22Rv1 (cell line): ENCODE data around the gene TMUB2.
"Not testable (repeated sequence)": the region's sequence is repeated elsewhere in the genome, so short reads cannot be mapped to it uniquely, and the experiment has no call there.

Experiments used
- H3K27ac ChIP-seq: fragments of 450-650 bp; 2 replicates; pipeline ENCODE4 v1.5.1; 2017
- ZFX ChIP-seq: fragments of 450-650 bp; IDR thresholded peaks from 2 replicates; pipeline ENCODE4 v1.6.1; 2017; ENCODE audit warnings: antibody characterized with exemption, borderline replicate concordance
- TF ChIP-seq, protein P1 (sequence below): fragments of 450-650 bp; IDR thresholded peaks from 2 replicates; pipeline ENCODE4 v1.5.1; 2017; ENCODE audit warnings: mild to moderate bottlenecking

TMUB2 gene

DNA sequence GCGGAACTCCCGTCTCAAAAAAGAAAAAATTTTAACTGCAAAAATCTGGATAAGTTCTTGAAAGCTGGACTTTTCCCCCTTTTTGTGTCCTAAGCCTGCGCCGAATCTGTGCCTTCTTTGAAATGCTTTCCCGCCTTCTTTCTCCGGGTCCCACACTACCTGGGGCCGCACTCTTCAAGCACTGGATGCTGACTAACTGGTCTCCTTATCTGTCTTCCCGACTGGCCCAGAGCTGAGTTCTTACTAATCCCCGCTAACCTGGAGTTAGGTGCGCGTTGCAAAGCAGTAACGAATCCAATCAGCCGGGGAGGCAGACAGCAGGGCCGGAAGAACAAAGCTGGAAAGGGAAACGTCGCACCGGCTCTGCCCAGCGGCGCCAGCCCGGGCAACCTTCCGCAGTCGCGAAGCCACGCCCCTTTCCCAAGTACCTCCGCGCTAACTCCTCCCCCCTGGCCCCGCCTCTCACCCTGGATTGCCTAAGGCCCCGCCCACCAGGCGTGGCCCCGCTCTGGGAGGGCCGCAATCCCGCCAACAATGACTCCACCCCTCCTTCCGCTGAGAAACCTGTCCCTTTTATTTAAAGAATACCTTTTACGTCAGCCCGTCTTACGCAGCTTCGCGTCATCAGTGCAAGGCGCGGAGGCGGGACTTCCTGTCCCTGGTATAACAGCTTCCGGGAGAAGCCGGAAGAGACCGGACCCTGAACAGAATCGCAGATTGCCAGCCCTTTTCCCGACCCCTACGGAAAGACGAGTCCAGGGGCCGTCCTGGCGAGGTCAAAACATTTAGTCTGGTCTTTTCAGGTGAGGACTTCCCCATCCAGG lies at the start of gene TMUB2:
Gene TMUB2, plus strand, starts transcription at position 666 of the 824 bp plus-strand sequence. CDS start 737 bp downstream, outside the sequence.
- peak within 1 kb of the TSS; percentile 95 for H3K27ac ChIP-seq
- no peak for TF ChIP-seq ZFX
- TF ChIP-seq, protein P1, sequence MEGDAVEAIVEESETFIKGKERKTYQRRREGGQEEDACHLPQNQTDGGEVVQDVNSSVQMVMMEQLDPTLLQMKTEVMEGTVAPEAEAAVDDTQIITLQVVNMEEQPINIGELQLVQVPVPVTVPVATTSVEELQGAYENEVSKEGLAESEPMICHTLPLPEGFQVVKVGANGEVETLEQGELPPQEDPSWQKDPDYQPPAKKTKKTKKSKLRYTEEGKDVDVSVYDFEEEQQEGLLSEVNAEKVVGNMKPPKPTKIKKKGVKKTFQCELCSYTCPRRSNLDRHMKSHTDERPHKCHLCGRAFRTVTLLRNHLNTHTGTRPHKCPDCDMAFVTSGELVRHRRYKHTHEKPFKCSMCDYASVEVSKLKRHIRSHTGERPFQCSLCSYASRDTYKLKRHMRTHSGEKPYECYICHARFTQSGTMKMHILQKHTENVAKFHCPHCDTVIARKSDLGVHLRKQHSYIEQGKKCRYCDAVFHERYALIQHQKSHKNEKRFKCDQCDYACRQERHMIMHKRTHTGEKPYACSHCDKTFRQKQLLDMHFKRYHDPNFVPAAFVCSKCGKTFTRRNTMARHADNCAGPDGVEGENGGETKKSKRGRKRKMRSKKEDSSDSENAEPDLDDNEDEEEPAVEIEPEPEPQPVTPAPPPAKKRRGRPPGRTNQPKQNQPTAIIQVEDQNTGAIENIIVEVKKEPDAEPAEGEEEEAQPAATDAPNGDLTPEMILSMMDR = no peak

DNA sequence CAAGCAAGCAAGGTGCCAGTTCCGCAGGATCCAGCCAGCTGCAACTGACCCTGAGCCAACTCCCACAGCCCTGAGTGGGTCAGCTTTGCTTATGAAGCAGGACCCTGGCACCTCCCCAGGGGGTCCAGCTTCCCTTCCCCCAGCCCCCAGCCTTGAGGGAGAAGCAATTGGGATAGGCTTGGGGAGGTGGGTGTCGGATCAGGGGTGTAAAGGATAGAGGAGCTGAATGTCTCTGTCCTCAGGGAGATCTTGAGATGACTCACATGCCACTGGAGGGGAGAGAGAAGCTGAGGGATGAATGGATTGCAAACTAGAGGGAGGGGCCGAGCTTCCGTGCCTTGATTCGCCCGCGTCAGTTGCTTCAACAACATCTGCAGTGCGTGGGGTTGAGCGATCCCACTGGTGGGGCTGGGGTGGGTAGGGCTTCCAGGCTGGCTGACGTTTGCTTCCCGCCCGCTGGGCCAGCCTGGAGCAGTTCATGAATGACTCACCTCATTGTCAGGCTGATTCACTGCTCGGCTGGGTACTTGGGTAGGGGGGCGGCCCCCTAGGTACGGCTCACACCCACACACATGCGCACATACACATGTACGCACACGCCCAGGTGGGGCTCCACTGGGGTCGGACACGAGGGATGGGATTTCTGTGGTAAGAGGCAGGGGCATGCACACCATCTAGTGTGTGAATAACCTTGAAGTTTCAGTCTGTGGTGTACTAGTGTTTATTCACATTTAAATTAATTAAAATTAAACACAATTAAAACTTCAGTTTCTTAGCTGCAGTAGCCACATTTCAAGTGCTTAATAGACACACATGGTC lies 48.7 kb upstream of the TMUB2 start:
- no peak for TF ChIP-seq ZFX
- TF ChIP-seq, protein P1 = no peak
- peak overlapping the region; percentile 89 for H3K27ac ChIP-seq

DNA sequence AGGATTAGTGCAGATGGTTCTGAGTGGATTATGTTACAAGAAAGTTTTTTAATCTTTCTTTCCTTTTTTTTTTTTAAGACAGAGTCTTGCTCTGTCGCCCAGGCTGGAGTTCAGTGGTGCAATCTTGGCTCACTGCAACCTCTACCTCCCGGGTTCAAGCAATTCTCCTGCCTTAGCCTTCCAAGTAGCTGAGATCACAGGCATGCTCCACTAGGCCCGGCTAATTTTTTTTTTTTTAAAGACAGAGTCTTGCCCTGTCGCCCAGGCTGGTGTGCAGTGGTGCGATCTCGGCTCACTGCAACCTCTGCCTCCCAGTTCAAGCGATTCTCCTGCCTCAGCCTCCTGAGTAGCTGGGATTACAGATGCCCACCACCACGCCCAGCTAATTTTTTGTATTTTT lies 42.9 kb upstream of the TMUB2 start:
- not testable (repeated sequence) for H3K27ac ChIP-seq

DNA sequence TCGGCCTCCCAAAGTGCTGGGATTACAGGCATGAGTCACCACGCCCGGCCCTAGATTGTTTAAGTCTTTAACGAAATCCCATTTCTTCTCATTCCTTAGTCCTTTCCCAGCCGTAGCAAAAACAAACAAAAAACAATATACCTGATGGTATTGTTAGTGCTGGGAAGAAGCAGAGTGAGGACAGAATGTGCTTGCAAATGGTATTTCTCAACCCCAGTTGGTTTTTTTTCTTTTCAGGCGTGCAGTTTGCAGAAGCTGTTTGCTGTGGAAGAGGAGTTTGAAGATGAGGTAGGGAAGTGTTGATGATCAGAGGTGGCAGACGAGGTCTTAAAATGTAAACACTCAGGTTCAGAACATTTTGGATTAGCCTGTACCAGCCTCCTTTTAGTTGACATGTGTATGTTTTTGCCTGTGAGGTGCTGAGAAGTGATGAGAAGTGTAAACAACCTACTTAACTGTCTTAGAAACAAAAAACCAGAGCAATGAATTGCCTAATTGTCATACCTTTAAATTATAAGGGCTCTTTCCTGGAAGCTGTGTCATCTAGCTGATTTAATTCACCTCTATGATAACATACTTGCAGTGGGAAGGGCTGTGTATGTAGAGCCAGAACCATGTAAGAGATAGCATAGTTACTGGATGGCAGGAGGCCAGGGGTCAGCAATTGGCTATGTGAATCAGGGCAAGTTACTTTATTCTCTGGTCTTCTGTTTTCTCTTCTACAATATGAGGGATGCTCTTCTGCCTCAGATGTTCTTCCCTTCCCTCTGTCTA lies 41.6 kb upstream of the TMUB2 start:
- no peak overlapping the region for H3K27ac ChIP-seq
- TF ChIP-seq ZFX = no peak
- TF ChIP-seq, protein P1 = no peak

DNA sequence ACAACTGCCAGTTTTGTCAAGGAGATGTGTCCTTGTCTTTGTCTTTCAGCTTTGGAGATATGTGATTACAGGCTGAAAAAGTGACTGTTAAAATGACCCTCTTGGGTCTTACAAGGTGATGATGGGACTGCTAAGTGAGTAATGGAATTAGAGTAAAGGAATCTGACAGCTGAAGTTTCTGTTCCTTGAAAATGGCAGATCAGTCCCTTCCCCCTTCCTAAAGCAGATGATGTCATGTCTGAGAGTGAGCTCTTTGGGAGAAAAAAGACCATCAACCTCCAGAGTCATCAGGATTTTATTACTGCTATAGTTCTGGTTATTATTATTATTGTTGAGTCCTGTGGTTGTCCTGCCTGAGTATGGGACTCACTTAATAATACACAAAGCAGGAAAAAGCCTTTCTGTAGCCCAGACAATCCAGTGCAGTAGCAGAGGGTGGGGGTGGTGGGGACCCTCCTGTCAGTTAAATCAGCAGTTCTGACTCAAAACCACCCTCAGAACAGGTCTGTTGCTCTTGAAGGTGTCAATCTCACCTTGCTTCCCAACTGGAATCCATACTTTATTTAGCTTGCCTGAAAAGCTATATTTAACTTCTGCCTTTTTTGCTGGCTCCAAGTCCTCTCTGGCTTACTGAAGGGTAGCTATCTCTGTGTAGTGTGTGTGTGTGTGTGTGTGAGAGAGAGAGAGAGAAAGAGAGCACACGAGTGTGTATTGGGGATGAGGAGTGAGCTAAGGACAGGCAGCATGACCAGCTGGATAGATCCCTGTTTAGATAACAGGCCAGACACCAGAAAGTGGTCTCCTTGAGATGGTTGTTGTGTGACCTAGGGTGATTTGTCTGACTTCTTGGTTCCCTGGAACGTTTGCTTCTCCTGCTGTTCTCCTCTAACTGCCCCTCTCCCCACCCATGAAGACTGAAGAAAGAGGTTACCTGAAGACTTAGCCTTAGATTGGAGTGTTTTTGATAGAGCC lies 40.1 kb upstream of the TMUB2 start:
- H3K27ac ChIP-seq = no peak overlapping the region
- TF ChIP-seq, protein P1 = no peak
- TF ChIP-seq ZFX = no peak

DNA sequence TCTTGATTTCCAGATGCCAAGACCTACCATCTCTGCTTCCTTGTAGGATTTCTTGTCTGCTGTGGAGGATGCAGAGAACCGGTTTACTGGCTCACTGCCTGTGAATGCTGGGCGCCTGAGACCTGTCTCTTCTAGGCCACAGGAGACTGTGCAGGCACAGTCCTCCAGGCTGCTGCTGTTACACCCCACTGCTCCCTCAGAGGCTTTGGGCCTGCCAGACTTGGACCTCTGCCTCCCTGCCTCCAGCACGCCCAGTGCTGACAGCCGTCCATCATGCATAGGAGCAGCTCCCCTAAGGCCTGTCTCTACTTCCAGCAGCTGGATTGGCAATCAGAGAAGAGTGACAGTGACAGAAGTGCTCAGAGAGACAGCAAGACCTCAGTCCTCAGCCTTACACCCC lies 39.0 kb upstream of the TMUB2 start:
- no peak overlapping the region for H3K27ac ChIP-seq
- TF ChIP-seq, protein P1 = no peak
- no peak for TF ChIP-seq ZFX

DNA sequence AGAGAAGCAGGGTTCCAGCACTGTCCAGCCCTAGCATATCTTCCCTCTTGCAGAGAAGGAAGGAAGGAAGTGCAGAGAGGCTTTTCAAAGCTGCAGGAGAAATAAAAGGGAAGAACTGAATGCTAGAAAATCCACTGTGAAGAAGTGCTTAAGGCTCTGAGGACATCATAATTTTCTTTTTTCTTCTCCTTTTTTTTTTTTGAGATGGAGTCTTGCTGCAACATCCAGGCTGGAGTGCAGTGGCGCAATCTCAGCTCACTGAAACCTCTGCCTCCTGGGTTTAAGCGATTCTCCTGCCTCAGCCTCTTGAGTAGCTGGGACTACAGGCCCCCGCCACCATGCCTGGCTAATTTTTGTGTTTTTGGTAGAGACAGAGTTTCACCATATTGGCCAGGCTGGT lies 37.7 kb upstream of the TMUB2 start:
- not testable (repeated sequence) for H3K27ac ChIP-seq
